Measurements from ENCODE around the gene PLD1.
A peak's percentile ranks its signal among the peaks of the same experiment; 100 is the strongest.
"Not testable (repeated sequence)": the region's sequence is repeated elsewhere in the genome, so short reads cannot be mapped to it uniquely, and the experiment has no call there.

The PLD1 gene

DNA sequence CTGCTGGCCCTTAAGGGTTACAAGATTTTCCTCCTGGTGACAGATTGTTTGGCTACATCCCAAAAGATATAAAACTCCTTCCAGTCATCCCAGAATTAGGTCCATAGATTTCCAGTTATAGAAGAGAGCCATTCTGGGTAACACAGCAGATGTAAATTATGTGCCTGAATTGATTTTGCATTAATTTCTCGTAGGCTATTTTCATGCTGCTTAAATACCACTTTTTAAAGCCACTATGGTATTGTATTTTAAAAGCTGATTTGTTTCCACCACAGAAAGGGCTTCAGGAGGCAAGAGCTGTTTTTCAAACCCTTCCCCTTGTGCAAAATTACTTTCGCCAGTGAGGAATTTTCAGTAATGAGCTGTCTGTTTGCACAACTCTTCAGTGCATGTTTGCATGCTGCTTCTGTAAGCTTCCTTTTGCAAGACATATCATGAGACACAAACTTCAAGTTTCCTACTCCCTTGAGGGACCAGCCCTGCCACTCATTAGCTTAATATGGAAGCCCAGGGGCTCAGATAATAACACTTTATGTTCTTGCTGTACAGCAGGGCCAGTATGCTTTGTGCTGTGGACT is 244.7 kb downstream of the PLD1 start:
- Histone ChIP-seq H3K9me2 (replicated peaks; ENCODE audit: low read depth, low read length) (no peaks in the 10 kb centered on the region), H3K27me3 (ENCODE audit: insufficient read depth, low read length, poor library complexity, severe bottlenecking) (no peaks in the 10 kb centered on the region), H3K4me2 (ENCODE audit: low read depth, low read length, poor library complexity, severe bottlenecking) (no peak overlapping the region), H3K9me3 (ENCODE audit: insufficient read depth, low read depth, low read length) (no peaks in the 10 kb centered on the region), H3K9ac (ENCODE audit: low read depth, low read length, poor library complexity, severe bottlenecking) (no peak overlapping the region), H3K36me3 (ENCODE audit: insufficient read depth, low read length) (no peaks in the 10 kb centered on the region), H3F3A (ENCODE audit: low read depth) (no peaks in the 10 kb centered on the region), H2AFZ (ENCODE audit: low read length) (peak overlapping the region; percentile 9; the same call in 1 of the 2 replicates), H3K79me2 (ENCODE audit: insufficient read depth, low read length) (no peaks in the 10 kb centered on the region), H4K20me1 (ENCODE audit: insufficient read depth, low read length, poor library complexity, severe bottlenecking) (no peaks in the 10 kb centered on the region), H3K4me1 (ENCODE audit: insufficient read depth, low read length, poor library complexity, severe bottlenecking) (no peaks in the 10 kb centered on the region), H3K4me3 (ENCODE audit: low read length, poor library complexity, severe bottlenecking) (no peak overlapping the region)
- TF ChIP-seq, protein P1, sequence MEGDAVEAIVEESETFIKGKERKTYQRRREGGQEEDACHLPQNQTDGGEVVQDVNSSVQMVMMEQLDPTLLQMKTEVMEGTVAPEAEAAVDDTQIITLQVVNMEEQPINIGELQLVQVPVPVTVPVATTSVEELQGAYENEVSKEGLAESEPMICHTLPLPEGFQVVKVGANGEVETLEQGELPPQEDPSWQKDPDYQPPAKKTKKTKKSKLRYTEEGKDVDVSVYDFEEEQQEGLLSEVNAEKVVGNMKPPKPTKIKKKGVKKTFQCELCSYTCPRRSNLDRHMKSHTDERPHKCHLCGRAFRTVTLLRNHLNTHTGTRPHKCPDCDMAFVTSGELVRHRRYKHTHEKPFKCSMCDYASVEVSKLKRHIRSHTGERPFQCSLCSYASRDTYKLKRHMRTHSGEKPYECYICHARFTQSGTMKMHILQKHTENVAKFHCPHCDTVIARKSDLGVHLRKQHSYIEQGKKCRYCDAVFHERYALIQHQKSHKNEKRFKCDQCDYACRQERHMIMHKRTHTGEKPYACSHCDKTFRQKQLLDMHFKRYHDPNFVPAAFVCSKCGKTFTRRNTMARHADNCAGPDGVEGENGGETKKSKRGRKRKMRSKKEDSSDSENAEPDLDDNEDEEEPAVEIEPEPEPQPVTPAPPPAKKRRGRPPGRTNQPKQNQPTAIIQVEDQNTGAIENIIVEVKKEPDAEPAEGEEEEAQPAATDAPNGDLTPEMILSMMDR (conservative IDR thresholded peaks at IDR 0.05; ENCODE audit: low read length): no peak
- TF ChIP-seq EZH2phosphoT487 (IDR thresholded peaks at IDR 0.05; ENCODE audit: borderline replicate concordance): no peak

DNA sequence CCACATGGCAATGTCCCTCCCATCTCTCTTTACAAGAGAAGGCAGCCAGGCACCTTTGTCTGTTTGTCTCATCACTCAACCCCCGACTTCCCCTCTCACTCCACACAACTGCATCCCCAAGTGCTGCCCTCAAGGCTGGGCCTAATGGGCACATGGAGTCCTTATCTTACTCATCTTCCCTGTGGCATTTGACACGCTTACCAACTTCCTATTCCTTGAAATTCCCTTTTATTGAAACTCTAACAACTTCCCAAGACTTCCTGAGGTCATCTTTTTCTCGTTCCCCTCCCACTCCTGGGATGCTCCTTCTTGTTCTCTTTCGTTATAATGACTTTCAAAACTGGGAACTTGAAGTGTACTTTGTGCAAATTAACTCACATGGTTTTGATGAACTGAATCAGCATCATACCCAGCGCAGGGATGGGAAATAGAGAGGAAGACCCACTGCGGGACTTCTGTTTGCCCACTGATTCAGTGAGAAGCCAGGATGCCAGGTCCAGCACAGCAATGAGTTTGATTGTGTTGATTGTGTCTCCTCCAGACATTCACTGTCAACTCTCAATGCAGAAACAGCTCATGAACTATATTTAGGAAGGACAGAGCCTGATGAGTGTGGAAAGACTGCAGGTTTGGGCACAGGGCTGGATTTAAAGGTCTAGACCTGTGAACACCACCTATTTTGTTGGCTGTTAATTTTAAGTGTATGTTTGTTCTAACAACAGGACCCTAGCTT is 245.4 kb downstream of the PLD1 start:
- H4K20me1 ChIP-seq (ENCODE audit: insufficient read depth, low read length, poor library complexity, severe bottlenecking): no peaks in the 10 kb centered on the region
- no peak overlapping the region for H2AFZ ChIP-seq (ENCODE audit: low read length)
- H3K9me3 ChIP-seq (ENCODE audit: insufficient read depth, low read depth, low read length): no peaks in the 10 kb centered on the region
- no peak overlapping the region for H3K4me2 ChIP-seq (ENCODE audit: low read depth, low read length, poor library complexity, severe bottlenecking)
- H3F3A ChIP-seq (ENCODE audit: low read depth): no peaks in the 10 kb centered on the region
- no peaks in the 10 kb centered on the region for H3K27me3 ChIP-seq (ENCODE audit: insufficient read depth, low read length, poor library complexity, severe bottlenecking)
- TF ChIP-seq, protein P1 (conservative IDR thresholded peaks at IDR 0.05; ENCODE audit: low read length): no peak
- TF ChIP-seq EZH2phosphoT487 (IDR thresholded peaks at IDR 0.05; ENCODE audit: borderline replicate concordance): no peak
- no peaks in the 10 kb centered on the region for H3K9me2 ChIP-seq (replicated peaks; ENCODE audit: low read depth, low read length)
- peaks cover 2% of the 10 kb centered on the region for H3K4me1 ChIP-seq (ENCODE audit: insufficient read depth, low read length, poor library complexity, severe bottlenecking)
- H3K9ac ChIP-seq (ENCODE audit: low read depth, low read length, poor library complexity, severe bottlenecking): no peak overlapping the region
- no peak overlapping the region for H3K4me3 ChIP-seq (ENCODE audit: low read length, poor library complexity, severe bottlenecking)
- H3K79me2 ChIP-seq (ENCODE audit: insufficient read depth, low read length): no peaks in the 10 kb centered on the region
- no peaks in the 10 kb centered on the region for H3K36me3 ChIP-seq (ENCODE audit: insufficient read depth, low read length)

DNA sequence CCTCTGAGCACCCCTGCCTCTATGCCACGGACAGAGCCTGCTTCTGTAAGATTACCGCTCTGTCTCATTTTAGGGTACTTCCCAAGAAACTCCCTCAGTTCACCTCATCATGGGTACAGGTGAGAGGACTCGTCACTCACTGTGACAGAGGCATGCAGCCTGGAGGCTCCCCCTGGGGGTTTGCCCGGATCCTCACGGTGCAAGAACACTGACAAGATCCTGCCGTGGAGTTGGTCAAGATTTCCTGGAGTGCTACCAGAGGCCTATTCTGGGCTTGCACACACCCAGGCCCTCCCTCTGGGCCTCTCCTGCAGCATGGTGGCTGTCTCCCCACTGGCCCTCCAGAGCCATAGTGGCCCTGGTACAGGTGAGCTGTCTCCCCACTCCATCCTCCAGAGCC is 247.0 kb downstream of the PLD1 start:
- Histone ChIP-seq H2AFZ (ENCODE audit: low read length) (no peak overlapping the region), H4K20me1 (ENCODE audit: insufficient read depth, low read length, poor library complexity, severe bottlenecking) (no peaks in the 10 kb centered on the region), H3K9me3 (ENCODE audit: insufficient read depth, low read depth, low read length) (no peaks in the 10 kb centered on the region), H3K4me3 (ENCODE audit: low read length, poor library complexity, severe bottlenecking) (no peak overlapping the region), H3K9me2 (replicated peaks; ENCODE audit: low read depth, low read length) (no peaks in the 10 kb centered on the region), H3K4me2 (ENCODE audit: low read depth, low read length, poor library complexity, severe bottlenecking) (no peak overlapping the region), H3K4me1 (ENCODE audit: insufficient read depth, low read length, poor library complexity, severe bottlenecking) (peaks cover 9% of the 10 kb centered on the region), H3F3A (ENCODE audit: low read depth) (no peaks in the 10 kb centered on the region), H3K36me3 (ENCODE audit: insufficient read depth, low read length) (no peaks in the 10 kb centered on the region), H3K27me3 (ENCODE audit: insufficient read depth, low read length, poor library complexity, severe bottlenecking) (no peaks in the 10 kb centered on the region), H3K79me2 (ENCODE audit: insufficient read depth, low read length) (no peaks in the 10 kb centered on the region), H3K9ac (ENCODE audit: low read depth, low read length, poor library complexity, severe bottlenecking) (no peak overlapping the region)
- TF ChIP-seq, protein P1 (conservative IDR thresholded peaks at IDR 0.05; ENCODE audit: low read length): peak; percentile 37
- TF ChIP-seq EZH2phosphoT487 (IDR thresholded peaks at IDR 0.05; ENCODE audit: borderline replicate concordance): no peak

DNA sequence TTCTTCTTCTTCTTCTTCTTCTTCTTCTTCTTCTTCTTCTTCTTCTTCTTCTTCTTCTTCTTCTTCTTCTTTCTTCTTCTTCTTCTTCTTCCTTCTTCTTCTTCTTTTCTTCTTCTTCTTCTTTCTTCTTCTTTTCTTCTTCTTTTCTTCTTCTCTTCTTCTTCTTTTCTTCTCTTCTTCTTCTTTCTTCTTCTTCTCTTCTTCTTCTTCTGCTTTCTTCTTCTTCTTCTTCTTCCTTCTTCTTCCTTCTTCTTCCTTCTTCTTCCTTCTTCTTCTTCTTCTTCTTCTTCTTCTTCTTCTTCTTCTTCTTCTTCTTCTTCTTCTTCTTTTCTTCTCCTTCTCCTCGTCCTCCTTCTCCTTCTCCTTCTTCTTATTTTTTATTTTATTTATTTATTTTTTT is 247.8 kb downstream of the PLD1 start:
- not testable (repeated sequence) for H3K4me2 ChIP-seq (ENCODE audit: low read depth, low read length, poor library complexity, severe bottlenecking); H3K27me3 ChIP-seq (ENCODE audit: insufficient read depth, low read length, poor library complexity, severe bottlenecking)

More for the DNA sequence above, 247.8 kb downstream of the PLD1 start:
- H3K9me2 ChIP-seq (replicated peaks; ENCODE audit: low read depth, low read length); H3K9ac ChIP-seq (ENCODE audit: low read depth, low read length, poor library complexity, severe bottlenecking); H3K9me3 ChIP-seq (ENCODE audit: insufficient read depth, low read depth, low read length); H4K20me1 ChIP-seq (ENCODE audit: insufficient read depth, low read length, poor library complexity, severe bottlenecking); H3K79me2 ChIP-seq (ENCODE audit: insufficient read depth, low read length); H2AFZ ChIP-seq (ENCODE audit: low read length); H3K4me3 ChIP-seq (ENCODE audit: low read length, poor library complexity, severe bottlenecking); H3F3A ChIP-seq (ENCODE audit: low read depth); H3K4me1 ChIP-seq (ENCODE audit: insufficient read depth, low read length, poor library complexity, severe bottlenecking); H3K36me3 ChIP-seq (ENCODE audit: insufficient read depth, low read length): not testable (repeated sequence)
